GM18868 (cell line): ENCODE data around the gene GALNTL6.
A peak's percentile ranks its signal among the peaks of the same experiment; 100 is the strongest.

ENCODE experiments used
- ATAC-seq: cut with Tn5 transposase; IDR thresholded peaks from one replicate; pipeline ENCODE4 v1.9.1; 2021; ENCODE audit warnings: mild to moderate bottlenecking, moderate library complexity; ENCODE audit not compliant: unreplicated experiment

The GALNTL6 gene

DNA sequence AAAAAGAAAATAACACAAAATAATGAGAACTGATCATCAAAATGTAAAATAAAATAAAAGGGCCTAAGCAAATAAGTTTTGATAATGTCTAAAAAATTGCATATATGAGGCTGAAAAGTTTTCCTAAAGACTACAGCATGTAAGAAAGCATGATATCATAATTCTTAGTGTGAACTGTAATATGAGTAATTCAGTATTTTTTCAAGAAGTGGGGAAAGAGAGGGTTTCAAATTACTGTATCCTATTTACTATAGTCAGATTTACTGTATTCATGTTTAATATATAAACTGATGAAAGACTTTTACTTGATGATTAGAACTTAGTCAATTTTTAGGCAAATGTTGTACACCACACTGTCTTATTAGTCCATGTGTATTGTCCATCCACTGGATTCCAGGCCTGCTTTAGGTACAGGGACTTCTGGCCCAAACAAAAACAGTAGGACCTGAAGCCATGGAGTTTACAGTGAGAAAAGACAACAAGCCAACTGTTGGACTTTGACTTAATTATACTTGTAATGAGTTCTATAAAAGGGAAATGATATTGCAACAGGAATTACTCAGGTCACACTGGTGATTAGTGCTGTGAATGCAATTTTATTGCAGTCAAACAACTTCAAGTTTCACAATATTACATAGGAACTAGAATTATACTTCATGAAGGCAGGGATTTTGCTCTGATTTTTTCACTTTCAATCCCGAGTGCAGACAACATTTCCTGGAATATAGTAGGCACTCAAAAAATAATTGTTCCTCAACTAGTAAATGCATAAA, 837.7 kb downstream of the GALNTL6 start:
- ATAC-seq = no peak

DNA sequence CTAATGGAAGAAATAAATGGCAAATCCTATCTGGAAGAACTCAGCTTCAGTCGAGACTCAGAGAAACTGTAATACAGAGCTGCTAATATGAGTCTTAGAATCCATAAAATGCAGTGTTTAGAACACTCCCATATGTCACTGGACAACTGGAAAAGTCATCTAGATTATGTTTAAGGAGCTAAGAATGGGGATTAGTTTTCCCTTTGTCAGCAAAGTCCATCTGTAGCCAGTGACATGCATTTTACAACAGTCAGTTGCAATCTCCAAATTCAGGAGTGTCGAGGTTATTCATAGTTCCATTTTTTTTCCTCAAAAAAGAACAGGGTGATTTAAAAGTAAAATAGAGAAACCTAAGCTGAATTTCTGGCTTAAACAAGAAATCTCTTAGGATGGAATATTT, 838.8 kb downstream of the GALNTL6 start:
- no peak for ATAC-seq

DNA sequence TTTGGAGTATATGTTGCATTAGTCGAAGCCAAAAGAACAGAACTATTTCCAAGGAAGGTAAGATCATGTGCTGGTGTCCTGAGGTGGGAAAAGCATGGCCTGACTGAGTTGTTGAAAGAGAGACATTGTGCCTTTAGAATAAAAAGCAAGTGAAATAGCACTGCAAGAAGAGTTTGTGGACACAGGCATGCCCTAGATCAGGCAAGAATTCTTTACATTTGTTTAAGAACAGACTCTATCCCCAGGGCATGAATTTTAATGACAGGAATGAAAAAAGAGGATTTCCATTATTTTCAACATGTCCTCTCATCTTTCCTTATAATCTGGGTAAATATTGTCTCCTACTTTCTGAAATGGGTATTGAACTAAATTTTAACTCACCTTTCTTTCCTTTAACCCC, 839.2 kb downstream of the GALNTL6 start:
- no peak for ATAC-seq

DNA sequence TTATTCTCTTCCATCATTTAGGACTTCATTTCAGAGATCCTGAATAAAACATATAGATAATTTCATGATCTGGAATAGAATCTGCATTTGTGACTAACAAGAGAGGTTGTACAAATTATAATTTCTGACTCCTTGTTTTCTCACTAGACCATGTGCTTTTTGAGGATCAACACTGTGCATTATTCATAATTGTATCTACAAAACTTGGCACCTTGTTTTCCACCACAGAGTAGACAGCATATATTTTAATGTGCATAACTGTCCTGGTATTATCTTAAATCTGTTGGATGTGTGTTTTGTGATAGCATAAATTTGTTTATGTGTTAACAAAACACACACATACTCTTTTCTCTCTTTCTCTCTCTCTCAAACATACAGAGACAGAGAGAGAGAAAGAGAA, 840.5 kb downstream of the GALNTL6 start:
- ATAC-seq = no peak

DNA sequence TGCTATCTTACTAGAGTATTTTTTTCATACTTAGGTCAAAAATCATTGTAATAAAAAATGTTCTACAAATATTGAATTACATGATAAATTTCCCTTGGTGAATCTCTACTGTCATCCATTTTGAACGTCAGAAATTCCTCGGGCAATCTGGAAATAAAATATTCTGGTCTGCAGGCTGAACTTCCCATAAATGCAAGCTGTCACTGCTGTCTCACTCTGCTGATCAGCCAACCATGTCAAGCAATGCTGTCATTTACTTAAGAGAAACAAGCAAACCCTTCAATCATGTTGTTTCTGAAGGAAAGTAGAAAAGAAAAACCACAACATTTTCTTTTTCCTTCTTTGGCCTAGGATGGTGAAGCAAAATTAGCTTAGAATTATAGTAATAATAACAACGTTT, 841.3 kb downstream of the GALNTL6 start:
- ATAC-seq = no peak

DNA sequence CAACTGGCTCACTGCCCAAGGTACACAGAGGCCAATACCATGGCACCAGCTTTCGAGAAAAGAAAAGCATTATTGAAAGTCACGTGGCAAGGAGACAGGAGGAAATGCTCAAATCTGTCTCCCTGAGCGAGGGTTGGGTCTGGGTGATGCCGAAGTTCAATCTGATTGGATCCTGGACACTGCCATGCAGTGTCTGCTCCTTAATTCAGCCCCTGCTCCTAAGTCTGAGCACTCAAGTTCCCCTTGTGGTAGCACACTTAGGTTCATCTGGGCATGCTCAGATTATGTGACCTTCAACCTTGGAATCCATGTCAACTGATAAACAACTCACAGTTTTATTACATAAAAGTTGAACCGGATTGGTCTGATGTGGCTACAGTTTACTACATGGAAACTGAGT, 842.9 kb downstream of the GALNTL6 start:
- ATAC-seq = no peak

DNA sequence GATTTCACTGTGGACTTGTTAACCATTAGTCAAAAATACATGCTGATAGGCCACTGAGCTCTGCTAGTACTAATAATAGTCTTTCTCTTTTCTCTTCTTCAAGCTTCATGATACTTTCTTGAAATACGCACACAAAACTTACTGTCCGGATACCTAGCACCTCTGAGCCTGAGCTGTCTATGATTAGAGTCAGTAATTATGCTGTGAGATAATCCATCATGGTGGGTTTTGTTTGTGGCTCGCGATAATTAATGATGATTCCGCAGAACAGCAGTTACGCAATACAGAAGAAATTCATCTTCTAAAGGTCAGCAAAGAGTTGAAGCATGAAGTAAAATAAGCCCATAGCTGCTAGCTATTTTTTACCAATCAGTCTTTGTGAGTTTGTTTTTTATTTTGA, 843.9 kb downstream of the GALNTL6 start:
- no peak for ATAC-seq

DNA sequence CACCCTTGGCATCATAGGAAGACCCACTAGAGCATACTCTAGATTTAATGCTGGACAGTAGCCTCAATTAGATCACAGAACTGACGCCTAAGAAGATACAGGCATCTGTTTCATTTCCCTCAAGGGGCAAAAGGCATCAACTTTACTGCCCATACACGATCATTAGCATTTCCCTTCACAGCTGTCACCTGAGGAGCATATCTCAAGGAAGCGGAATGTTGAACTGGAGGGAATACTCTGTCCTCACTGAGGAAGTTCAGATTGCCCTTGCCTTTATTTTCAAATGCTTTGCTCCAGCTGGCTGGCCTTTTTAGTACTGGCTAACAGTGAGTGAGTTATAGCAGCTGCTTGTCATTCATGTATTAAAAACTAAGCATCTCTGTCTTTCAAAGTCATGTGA, 847.0 kb downstream of the GALNTL6 start:
- no peak for ATAC-seq

DNA sequence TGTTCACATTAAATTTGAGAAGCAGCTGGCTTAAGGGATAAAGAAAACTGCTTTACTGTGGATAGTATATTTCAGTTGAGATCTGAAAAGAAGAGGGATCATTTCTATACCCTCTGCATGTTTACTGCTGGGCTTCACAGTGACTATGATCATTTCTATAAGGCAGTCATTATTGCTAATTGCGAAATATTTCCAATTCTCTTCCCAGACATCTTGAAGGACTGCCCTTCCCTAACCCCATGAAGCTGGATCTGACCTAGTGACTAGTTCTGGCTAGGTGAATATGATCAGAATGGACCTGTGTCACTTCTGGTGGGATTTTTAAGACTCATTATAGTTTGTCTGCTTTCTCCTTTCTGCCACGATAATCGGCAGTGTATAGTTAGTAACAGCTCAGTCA, 848.9 kb downstream of the GALNTL6 start:
- ATAC-seq = no peak

DNA sequence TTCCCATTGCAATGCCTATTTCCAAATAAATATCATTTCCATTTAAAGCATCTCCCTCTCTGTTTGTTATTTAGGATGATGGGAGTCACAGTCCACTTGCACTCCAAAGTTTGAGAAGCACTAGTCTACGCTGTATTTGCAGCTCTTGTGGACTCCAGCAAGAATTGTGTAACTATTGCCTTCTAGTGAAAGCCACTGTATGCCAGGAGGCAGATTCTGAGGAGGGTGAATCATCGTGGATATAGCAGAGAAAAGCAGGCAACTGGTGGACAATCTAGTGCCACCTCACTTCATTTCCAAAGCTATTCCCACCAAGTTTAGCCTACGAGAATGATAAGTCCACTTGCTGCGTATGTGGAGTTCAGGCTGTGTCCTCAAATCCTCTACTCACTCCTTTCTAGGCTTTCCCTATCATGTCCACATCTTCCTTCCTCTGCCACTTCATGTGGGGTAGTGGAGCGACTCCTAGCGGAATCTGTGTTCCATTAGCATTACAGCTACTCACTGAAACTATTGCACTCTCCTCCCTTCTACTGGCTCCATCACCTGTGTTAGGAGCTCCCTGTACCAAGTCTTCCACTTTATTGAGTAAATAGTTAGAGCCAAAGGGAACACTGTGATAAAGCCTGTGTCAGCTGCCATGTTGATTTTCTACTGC, 853.6 kb downstream of the GALNTL6 start:
- ATAC-seq = peak; percentile 48

DNA sequence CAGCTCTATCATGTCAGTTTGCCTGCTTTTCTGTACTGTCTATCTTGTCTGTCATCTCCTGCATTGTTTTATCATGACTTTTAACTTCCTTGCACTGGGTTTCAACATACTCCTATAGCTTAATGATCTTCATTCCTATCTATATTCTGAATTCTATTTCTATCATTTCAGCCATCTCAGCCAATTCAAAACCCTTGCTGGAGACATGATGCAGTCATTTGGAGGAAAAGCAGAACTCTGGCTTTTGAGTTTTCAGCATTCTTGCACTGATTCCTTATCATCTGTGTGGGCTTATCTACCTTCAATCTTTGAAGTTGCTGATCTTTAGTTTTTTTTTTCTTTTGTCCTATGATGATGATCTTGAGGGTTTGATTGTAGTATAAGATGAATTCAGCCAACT, 861.6 kb downstream of the GALNTL6 start:
- ATAC-seq = no peak

DNA sequence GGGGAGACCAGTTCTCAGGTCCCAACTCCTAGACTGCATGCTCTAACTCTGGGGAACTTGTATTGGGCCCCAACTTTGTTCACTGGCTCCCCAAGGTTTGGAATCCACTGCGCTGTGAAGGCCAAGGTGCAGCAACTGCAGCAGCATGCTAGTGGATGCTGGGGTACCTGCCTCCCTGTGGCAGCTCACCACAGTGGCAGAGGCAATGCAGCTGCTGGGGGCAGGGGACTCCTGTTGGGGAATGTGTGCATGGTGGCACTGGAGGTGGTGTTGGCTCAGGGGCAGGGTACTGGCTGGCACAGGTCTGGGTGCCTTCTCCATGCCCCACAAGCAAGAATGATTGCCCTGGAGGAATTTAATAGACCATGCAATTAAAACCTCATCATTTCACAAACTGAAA, 862.0 kb downstream of the GALNTL6 start:
- ATAC-seq = no peak

DNA sequence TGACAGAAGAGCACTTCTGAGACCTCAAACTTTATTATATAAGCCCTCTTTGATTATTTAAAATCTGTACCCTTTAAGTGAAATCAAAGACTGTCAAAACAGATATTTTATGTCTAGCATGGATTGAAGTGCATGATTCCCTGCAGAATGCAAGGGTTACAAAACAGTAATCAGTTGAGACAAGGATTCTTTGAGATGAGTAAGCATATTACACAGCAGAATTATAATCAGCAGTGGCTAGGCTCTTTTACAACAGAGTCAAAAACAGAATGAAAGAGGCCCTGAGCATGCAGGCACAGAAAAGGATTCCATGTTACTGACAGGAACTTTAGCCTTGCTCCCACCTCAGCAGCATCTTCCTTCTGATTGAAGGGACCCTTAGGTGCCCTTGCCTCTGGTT, 867.5 kb downstream of the GALNTL6 start:
- ATAC-seq = no peak

DNA sequence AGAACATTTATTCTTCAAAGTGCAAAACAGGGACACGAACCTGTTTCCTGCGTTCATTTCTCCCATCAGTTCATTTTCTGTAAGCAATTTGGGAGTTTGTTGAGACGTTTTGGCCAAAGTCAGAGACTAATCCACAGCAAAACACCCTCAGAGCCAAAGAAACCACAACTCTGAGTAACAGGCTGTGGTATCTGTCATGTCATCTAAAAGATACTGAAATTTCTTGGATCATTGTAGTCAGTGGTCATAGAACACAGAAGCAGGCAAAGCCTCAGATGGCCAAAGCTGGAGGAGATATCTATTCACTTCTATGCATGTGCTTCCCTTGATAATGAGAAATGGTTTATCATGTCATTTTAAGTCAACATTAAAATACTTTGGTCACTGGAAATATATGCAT, 869.8 kb downstream of the GALNTL6 start:
- ATAC-seq = no peak

DNA sequence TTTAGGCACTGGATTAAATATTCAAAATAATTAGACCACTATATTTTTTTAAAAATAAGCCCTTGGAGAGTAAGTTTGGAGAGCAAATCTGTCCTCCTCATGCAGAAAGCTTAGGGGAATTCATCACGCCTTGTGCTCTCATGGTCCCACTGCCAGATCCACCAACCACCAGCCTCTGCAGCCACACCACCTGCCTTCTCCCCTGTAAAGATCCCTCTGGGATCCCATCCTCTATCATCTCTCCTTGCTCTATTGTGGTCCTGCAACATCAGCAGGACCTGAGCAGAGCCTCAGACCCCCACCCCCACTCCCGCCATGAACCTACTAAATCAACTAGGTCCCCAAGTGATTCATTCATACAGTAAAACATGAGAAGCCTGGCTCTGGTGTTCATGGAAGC, 872.8 kb downstream of the GALNTL6 start:
- no peak for ATAC-seq

DNA sequence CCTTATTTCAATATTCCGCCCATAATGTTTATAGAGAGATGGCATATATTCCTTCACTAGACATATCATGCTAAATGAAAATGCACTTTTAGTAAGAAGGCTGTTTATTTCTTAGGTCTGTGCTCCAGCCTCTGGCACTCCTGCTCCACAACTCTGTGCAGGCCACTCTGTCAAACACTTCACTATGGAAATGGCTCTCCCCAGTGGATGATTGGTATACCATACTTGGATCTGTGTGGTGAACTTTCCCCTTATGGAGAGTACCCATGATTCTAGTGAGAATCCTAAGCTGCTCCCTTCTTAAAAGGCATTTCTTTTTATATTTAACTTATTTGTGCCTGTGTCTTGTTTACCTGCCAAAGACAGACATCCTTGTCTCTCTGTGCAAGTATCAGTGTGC, 875.3 kb downstream of the GALNTL6 start:
- ATAC-seq = no peak

DNA sequence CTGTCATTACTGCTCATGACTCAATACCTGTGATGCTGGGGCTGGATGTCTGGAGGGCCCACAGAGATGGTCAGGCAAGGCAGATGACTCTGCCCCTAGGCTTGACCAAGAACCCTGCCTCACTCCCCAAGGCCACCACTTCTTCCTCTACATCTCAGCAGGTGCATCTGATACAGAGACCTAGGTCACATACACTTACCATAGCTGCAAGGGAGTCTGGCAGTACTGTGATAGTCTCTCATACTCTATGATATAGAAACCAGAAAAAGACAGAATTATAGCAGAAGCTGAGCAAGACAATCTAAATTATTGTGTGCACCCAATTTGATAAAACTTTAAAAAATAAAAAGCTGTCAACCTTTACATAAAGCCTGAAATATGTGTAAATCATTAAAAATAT, 878.3 kb downstream of the GALNTL6 start:
- no peak for ATAC-seq

DNA sequence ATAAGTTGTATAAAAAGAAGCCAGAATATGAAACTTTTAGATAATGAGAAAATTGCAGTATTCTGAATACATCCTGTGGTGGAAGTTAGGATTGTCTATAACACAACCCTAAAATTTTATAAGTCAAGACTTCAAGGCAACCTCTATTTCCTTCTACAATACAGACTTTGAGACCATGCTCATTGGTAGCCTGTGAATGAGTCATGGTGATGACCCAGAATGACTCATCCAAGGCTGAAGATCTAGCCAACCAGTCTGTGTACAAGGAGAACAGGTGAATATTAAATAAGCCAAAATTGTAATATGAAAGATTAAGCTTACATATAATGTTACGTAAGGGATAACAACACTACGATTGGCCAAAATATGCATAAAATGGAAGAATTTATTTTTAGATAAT, 879.5 kb downstream of the GALNTL6 start:
- no peak for ATAC-seq

DNA sequence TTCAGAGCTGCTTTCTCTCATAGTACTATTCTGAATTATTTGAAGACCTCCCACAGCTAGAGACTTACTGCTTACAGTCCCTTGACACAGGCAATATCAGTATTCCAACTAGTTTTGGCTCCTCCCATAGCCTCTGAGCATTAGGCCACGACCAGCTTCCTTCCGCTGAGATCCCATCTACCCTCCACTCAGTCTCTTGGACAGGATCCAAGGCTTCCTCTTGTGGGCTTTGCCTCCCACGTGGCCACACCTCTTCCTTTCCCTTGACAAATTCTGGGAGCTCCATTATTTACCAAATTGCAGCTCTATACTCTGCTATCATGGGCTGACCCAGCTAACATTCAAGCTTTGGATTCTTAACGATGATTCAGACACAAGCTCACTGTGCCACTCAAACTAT, 885.1 kb downstream of the GALNTL6 start:
- no peak for ATAC-seq

DNA sequence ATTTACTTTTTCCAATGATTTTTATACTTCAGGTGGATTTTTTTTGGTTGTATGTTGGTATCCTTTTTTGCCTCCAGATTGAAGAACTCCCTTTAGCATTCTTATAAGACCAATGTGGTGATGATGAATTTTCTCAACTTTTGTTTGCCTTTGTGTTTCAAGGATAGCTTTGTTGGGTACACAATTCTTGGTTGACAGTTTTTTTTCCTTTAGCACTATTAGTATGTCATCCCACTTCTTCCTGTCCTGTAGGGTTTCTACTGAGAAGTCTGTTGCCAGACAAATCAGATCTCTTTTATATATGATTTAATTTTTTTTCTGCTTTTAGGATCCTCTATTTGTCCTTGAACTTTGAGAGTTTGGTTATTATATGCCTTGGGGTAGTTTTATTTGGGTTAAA, 892.4 kb downstream of the GALNTL6 start:
- no peak for ATAC-seq

DNA sequence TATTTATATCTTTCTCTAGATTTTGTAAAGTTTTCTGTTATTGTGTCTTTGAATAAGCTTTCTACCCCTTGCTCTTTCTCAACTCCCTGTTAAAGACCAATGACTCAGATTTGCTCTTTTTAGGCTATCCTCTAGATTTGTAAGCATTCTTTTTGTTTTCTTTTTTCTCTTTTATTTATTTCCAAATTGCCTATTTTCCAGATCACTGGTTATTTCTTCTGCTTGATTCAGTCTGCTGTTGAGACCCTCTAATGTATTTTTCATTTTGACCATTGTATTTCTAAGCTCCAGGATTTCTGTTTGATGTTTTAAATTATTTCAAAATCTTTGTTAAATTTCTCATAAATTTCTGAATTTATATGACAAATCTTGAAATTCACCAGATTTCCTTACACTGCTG, 892.8 kb downstream of the GALNTL6 start:
- ATAC-seq = no peak

DNA sequence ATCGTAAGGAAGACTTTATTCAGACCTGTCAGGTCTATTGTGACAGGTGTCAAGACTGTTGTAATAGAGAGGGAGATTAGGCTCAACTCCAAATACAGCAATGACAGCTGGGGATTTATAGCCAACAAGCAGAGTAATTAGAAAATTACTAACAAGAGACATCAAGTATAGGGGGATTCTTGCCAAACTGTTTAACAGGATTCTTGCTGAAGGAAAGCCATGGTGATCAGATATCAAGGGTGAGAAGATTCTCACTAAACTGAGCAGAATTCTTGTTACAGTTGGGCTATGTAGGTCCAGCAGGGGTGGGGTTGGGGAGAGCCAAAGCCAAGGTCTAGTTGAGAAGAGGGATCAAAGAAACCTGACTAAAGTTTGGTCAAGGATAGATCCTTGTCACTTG, 894.4 kb downstream of the GALNTL6 start:
- no peak for ATAC-seq

DNA sequence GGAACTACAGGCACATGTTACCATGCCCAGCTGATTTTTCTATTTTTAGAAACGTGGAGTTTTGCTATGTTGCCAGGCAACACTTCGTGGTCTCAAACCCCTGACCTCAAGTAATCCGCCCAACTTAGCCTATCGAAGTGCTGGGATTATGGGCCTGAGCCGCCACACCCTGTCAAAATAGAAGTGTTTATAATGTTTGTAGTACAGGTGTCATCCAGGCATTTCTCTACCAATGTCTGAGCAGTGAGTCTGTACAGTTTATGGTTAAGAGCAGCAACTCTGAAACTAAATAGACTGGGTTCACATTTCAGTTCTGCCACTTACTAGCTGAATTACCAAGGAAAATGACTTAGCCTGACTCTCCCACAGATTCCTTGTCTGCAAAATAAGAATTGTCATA, 895.0 kb downstream of the GALNTL6 start:
- ATAC-seq = no peak
